IPS-11a (cell line): ENCODE data around the gene ARMH4.

Experiments used
- H3K4me3 ChIP-seq: one replicate; pipeline ENCODE4 v1.5.1; 2013; ENCODE audit warnings: low read depth, low read length, control low read depth

ARMH4 gene

GRCh38 chr14:58059126-58059525, 92.9 kb downstream of the ARMH4 start:
- H3K4me3 ChIP-seq: no peak overlapping the region

GRCh38 chr14:58055497-58056010, 96.5 kb downstream of the ARMH4 start:
- no peak overlapping the region for H3K4me3 ChIP-seq

GRCh38 chr14:58054100-58054499, 97.9 kb downstream of the ARMH4 start:
- H3K4me3 ChIP-seq: no peak overlapping the region

- no peak overlapping the region for H3K4me3 ChIP-seq
These were observed 103.8 kb downstream of the ARMH4 start for GRCh38 chr14:58048219-58048618.

GRCh38 chr14:58027904-58028303, 124.1 kb downstream of the ARMH4 start:
- no peak overlapping the region for H3K4me3 ChIP-seq

GRCh38 chr14:58026967-58027366, 125.0 kb downstream of the ARMH4 start:
- no peak overlapping the region for H3K4me3 ChIP-seq

GRCh38 chr14:58026219-58026618, 125.8 kb downstream of the ARMH4 start:
- no peak overlapping the region for H3K4me3 ChIP-seq

GRCh38 chr14:58014778-58015177, 137.2 kb downstream of the ARMH4 start:
- H3K4me3 ChIP-seq: no peak overlapping the region

- no peak overlapping the region for H3K4me3 ChIP-seq
These were observed 149.4 kb downstream of the ARMH4 start for GRCh38 chr14:58002618-58003017.

GRCh38 chr14:57999979-58000378, 152.0 kb downstream of the ARMH4 start:
- no peak overlapping the region for H3K4me3 ChIP-seq

- no peak overlapping the region for H3K4me3 ChIP-seq
These were observed 152.5 kb downstream of the ARMH4 start for GRCh38 chr14:57999471-57999870.

GRCh38 chr14:57998766-57999165, 153.2 kb downstream of the ARMH4 start:
- no peak overlapping the region for H3K4me3 ChIP-seq

- H3K4me3 ChIP-seq: no peak overlapping the region
These were observed 160.7 kb downstream of the ARMH4 start for GRCh38 chr14:57991353-57991752.

GRCh38 chr14:57988445-57988844, 163.6 kb downstream of the ARMH4 start:
- H3K4me3 ChIP-seq: no peak overlapping the region

GRCh38 chr14:57987596-57988300, 164.3 kb downstream of the ARMH4 start:
- H3K4me3 ChIP-seq: no peak overlapping the region

GRCh38 chr14:57987051-57987450, 165.0 kb downstream of the ARMH4 start:
- H3K4me3 ChIP-seq: no peak overlapping the region

- no peak overlapping the region for H3K4me3 ChIP-seq
These were observed 169.0 kb downstream of the ARMH4 start for GRCh38 chr14:57982804-57983634.

GRCh38 chr14:57981817-57982560, 170.0 kb downstream of the ARMH4 start:
- H3K4me3 ChIP-seq: no peak overlapping the region

- no peak overlapping the region for H3K4me3 ChIP-seq
These were observed 172.5 kb downstream of the ARMH4 start for GRCh38 chr14:57979376-57980048.

GRCh38 chr14:57976701-57977100, 175.3 kb downstream of the ARMH4 start:
- H3K4me3 ChIP-seq: no peak overlapping the region

GRCh38 chr14:57974896-57975295, 177.1 kb downstream of the ARMH4 start:
- no peak overlapping the region for H3K4me3 ChIP-seq
